CD4-positive, alpha-beta T cell (primary cell): ENCODE data around the gene PRRT4. TPM values are rescaled to one million over a fixed set of nuclear protein-coding genes. Genes with fewer than 3 reads are reported as not detected.

Experiments used
- ATAC-seq: fragments of 200-7000 bp; cut with Tn5 transposase; one replicate; pipeline ENCODE4 v1.10.0; 2022; ENCODE audit warnings: mild to moderate bottlenecking; ENCODE audit not compliant: poor library complexity
- CTCF ChIA-PET: fragments of 350-600 bp; sonication (Branson Sonifier 250); formaldehyde crosslinking; loops from one replicate; lab custom pipeline; 2021; ENCODE audit warnings: antibody characterized with exemption, inconsistent platforms; lab: Charles Lee
- POLR2A ChIA-PET: fragments of 350-600 bp; sonication (Branson Sonifier 250); formaldehyde crosslinking; loops from one replicate; lab custom pipeline; 2021; ENCODE audit warnings: antibody characterized with exemption, inconsistent platforms; lab: Charles Lee
- DNase-seq, 14 experiments: peaks; one replicate each; pipeline ENCODE4 v3.0.0-alpha.2; 2013 to 2020; ENCODE audit warnings: mixed read lengths in 2 of 14
- H3K27ac ChIP-seq, 2 donors: one replicate each; pipeline versions ENCODE4 v1.5.1 to v1.7.0; 2013; ENCODE audit warnings: low read length in 2 of 2, low read depth in 1 of 2, mild to moderate bottlenecking in 1 of 2
- H3K27me3 ChIP-seq, 2 experiments: 1 replicate in 1 of 2; 2 replicates in 1 of 2; pipeline versions ENCODE4 v1.6.1 to v1.7.0; 2013; ENCODE audit warnings: low read length in 2 of 2, control low read depth in 1 of 2, mild to moderate bottlenecking in 1 of 2, moderate library complexity in 1 of 2; ENCODE audit not compliant: insufficient read depth in 2 of 2, control insufficient read depth in 1 of 2
- H3K36me3 ChIP-seq: one replicate; pipeline ENCODE4 v1.6.1; 2013; ENCODE audit warnings: low read length, control low read depth; ENCODE audit not compliant: insufficient read depth
- H3K4me1 ChIP-seq: one replicate; pipeline ENCODE4 v1.6.1; 2013; ENCODE audit warnings: low read length, control low read depth; ENCODE audit not compliant: insufficient read depth
- H3K4me3 ChIP-seq: one replicate; pipeline ENCODE4 v1.5.1; 2013; ENCODE audit warnings: mild to moderate bottlenecking, low read length, moderate library complexity
- H3K9me3 ChIP-seq, 2 experiments: 1 replicate in 1 of 2; 2 replicates in 1 of 2; pipeline versions ENCODE4 v1.6.1 to v1.7.0; 2013; ENCODE audit warnings: low read length in 2 of 2, mild to moderate bottlenecking in 2 of 2, control low read depth in 1 of 2, moderate library complexity in 1 of 2; ENCODE audit not compliant: control insufficient read depth in 1 of 2, insufficient read depth in 1 of 2
- H3K27ac Mint-ChIP-seq: one replicate; pipeline ENCODE4 v1.8.0; 2020; ENCODE audit warnings: mixed read lengths
- H3K27me3 Mint-ChIP-seq: one replicate; pipeline ENCODE4 v1.8.0; 2021; ENCODE audit warnings: mixed read lengths
- H3K36me3 Mint-ChIP-seq: one replicate; pipeline ENCODE4 v1.8.0; 2021; ENCODE audit warnings: low read depth, mixed read lengths
- H3K4me1 Mint-ChIP-seq: one replicate; pipeline ENCODE4 v1.8.0; 2021; ENCODE audit warnings: low read depth, mixed read lengths
- H3K4me3 Mint-ChIP-seq: one replicate; pipeline ENCODE4 v1.8.0; 2020; ENCODE audit warnings: mild to moderate bottlenecking, mixed read lengths
- H3K9me3 Mint-ChIP-seq: one replicate; pipeline ENCODE4 v1.8.0; 2020; ENCODE audit warnings: mixed read lengths
- CTCF ChIP-seq: fragments of 200-600 bp; IDR thresholded peaks from one replicate; pipeline ENCODE4 v1.8.0; 2022; ENCODE audit warnings: antibody characterized with exemption, mild to moderate bottlenecking
- intact Hi-C, 2 experiments: fragments of 100-400 bp; cut with DNase I in 1 of 2; cut with micrococcal nuclease in 1 of 2; formaldehyde crosslinking; loops; one replicate each; pipeline versions ENCODE4 v1.15.1 to v1.9.0; 2023 to 2025; cut with DNase I, micrococcal nuclease
- total RNA-seq, 174 experiments: library from RNA in 2 of 174; stranded (reverse) in 2 of 174; gene quantifications; one replicate each; pipeline ENCODE4 v1.2.3 and lab custom pipeline; 2021 to 2026

PRRT4 gene
- total RNA-seq, 2 experiments from 2014 or later: 0.47 to 0.63 TPM

GRCh38 chr7:128374041-128374440 is 12.6 kb upstream of the PRRT4 start:
- intact Hi-C loops: no loop called here
- ATAC-seq (no peak), DNase-seq (no peak)
- no peak overlapping the region for H3K27ac ChIP-seq
- H3K4me1 ChIP-seq: no peaks in the 10 kb centered on the region
- no peak overlapping the region for H3K4me3 ChIP-seq
- H3K36me3 ChIP-seq: no peaks in the 10 kb centered on the region
- no peaks in the 10 kb centered on the region for H3K9me3 Mint-ChIP-seq
- H3K36me3 Mint-ChIP-seq: no peaks in the 10 kb centered on the region
- peaks cover 5% of the 10 kb centered on the region for H3K27me3 Mint-ChIP-seq
- no peaks in the 10 kb centered on the region for H3K4me1 Mint-ChIP-seq
- TF ChIP-seq CTCF: no peak
- H3K9me3 ChIP-seq: no peaks in the 10 kb centered on the region
- no peak overlapping the region for H3K4me3 Mint-ChIP-seq
- ChIA-PET CTCF (no interaction called here), POLR2A (no interaction called here)
- H3K27ac Mint-ChIP-seq: no peak overlapping the region
- H3K27me3 ChIP-seq: no peaks in the 10 kb centered on the region

GRCh38 chr7:128373606-128374005 is 12.1 kb upstream of the PRRT4 start:
- H3K9me3 ChIP-seq: no peaks in the 10 kb centered on the region
- no peak overlapping the region for H3K4me3 ChIP-seq
- ChIA-PET CTCF (interaction anchor here (1.1 kb wide), 1 partner anchor 14 kb away, joined by 5 read pairs; no protein-coding TSS in a partner anchor), POLR2A (no interaction called here)
- no peak for DNase-seq
- no peak overlapping the region for H3K27ac ChIP-seq
- H3K4me1 ChIP-seq: no peaks in the 10 kb centered on the region
- Mint-ChIP-seq H3K27me3 (peaks cover 5% of the 10 kb centered on the region), H3K36me3 (no peaks in the 10 kb centered on the region), H3K4me3 (no peak overlapping the region), H3K27ac (no peak overlapping the region), H3K4me1 (no peaks in the 10 kb centered on the region), H3K9me3 (no peaks in the 10 kb centered on the region)
- ATAC-seq: no peak
- no peaks in the 10 kb centered on the region for H3K27me3 ChIP-seq
- no peaks in the 10 kb centered on the region for H3K36me3 ChIP-seq
- intact Hi-C loops: no loop called here
- no peak for TF ChIP-seq CTCF

GRCh38 chr7:128370491-128370890 is 9.0 kb upstream of the PRRT4 start:
- no peak for TF ChIP-seq CTCF
- H3K27me3 ChIP-seq: peaks cover 6 to 8% of the 10 kb centered on the region in 2 experiments
- Mint-ChIP-seq H3K27me3 (peaks cover 29% of the 10 kb centered on the region), H3K9me3 (no peaks in the 10 kb centered on the region), H3K27ac (no peak overlapping the region), H3K4me3 (no peak overlapping the region), H3K36me3 (no peaks in the 10 kb centered on the region), H3K4me1 (no peaks in the 10 kb centered on the region)
- POLR2A ChIA-PET: no interaction called here
- CTCF ChIA-PET: no interaction called here
- H3K4me1 ChIP-seq: no peaks in the 10 kb centered on the region
- H3K4me3 ChIP-seq: no peak overlapping the region
- intact Hi-C loops: no loop called here
- DNase-seq (no peak), ATAC-seq (no peak)
- no peak overlapping the region for H3K27ac ChIP-seq
- H3K36me3 ChIP-seq: no peaks in the 10 kb centered on the region
- H3K9me3 ChIP-seq: no peaks in the 10 kb centered on the region
